Measurements from ENCODE around the gene PRR5L.

- TF ChIP-seq TAF1 (IDR thresholded peaks at IDR 0.05; ENCODE audit: borderline replicate concordance, low read depth, low read length): no peak
- TF ChIP-seq POLR2A (IDR thresholded peaks at IDR 0.05; ENCODE audit: low read depth, low read length): no peak
- TF ChIP-seq POLR2AphosphoS5 (IDR thresholded peaks at IDR 0.05; ENCODE audit: low read depth, low read length): no peak
These were observed 108.7 kb downstream of the PRR5L start for GRCh38 chr11:36404831-36405230.
